ENCODE measurements around the gene SSTR5.

DNA sequence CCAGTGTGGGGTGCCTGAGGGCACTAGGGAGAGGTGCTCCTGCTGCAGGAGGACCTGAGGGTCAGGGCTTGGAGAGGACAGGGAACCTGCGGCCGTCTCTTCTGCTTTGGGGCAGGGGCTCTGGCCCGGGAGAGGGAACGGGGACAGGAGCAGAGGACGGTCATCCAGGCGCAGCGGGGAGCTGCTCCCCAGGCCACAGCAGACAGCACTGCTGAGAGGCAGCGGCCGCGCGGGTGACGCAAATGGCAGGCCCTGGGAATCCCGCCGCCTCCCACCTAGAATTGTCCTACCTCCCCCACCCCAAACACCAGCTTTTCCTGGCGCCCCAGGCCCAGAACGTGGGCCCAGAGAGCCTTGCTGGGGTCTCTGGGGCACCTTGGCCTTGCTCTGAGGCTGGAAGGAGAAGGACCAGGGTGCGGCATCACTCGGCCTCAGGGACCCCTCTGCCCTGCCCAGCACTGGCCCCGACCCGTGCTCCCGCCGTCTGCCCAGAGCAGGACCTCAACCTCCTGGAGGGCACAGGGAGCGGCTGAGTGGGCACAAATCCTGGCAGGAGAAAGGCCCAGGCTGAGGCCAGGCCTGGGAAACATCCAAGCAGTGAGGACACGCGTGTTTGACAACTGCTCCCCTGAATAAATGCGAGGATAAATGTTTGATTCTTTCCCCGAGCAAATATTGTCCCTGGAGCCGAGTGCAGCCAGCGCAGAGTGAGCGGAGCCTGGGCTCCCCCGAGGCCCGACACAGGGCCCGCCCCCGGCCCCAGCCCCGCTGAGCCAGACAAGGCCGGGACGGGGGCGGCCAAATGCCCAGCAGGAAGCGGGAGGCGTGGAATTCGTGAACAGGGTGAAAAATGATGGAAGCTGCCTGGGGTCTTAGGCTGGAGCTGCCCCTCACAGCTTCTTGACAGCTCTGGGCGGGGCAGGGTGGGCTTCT lies 8.5 kb downstream of the SSTR5 start:
- TF ChIP-seq POLR2A (IDR thresholded peaks at IDR 0.05) = no peak
- TF ChIP-seq, protein P1, sequence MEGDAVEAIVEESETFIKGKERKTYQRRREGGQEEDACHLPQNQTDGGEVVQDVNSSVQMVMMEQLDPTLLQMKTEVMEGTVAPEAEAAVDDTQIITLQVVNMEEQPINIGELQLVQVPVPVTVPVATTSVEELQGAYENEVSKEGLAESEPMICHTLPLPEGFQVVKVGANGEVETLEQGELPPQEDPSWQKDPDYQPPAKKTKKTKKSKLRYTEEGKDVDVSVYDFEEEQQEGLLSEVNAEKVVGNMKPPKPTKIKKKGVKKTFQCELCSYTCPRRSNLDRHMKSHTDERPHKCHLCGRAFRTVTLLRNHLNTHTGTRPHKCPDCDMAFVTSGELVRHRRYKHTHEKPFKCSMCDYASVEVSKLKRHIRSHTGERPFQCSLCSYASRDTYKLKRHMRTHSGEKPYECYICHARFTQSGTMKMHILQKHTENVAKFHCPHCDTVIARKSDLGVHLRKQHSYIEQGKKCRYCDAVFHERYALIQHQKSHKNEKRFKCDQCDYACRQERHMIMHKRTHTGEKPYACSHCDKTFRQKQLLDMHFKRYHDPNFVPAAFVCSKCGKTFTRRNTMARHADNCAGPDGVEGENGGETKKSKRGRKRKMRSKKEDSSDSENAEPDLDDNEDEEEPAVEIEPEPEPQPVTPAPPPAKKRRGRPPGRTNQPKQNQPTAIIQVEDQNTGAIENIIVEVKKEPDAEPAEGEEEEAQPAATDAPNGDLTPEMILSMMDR (IDR thresholded peaks at IDR 0.05) = no peak
